Left lung (tissue), 10 donors: ENCODE measurements around the gene CFAP58. TPM values are rescaled to one million over a fixed set of nuclear protein-coding genes. Genes with fewer than 3 reads are reported as not detected.
A peak's percentile ranks its signal among the peaks of the same experiment; 100 is the strongest.

ENCODE experiments used
- ATAC-seq: fragments of 200-7000 bp; cut with Tn5 transposase; one replicate; pipeline ENCODE4 v1.9.1; 2020; ENCODE audit warnings: moderate library complexity
- DNase-seq, 4 donors: peaks; one replicate each; pipeline ENCODE4 v3.0.0-alpha.2; 2013 to 2020
- H3K27ac ChIP-seq, 2 donors: fragments of 200-600 bp; sonication (generic) in 1 of 2; one replicate each; pipeline versions ENCODE4 v1.5.0 to v1.8.0; 2020 to 2021
- H3K27me3 ChIP-seq, 2 donors: fragments of 200-600 bp; sonication (generic) in 1 of 2; one replicate each; pipeline versions ENCODE4 v1.5.0 to v1.8.0; 2020 to 2021
- H3K36me3 ChIP-seq, 2 donors: fragments of 200-600 bp; sonication (generic) in 1 of 2; one replicate each; pipeline versions ENCODE4 v1.5.0 to v1.8.0; 2020 to 2021
- H3K4me1 ChIP-seq, 2 donors: fragments of 200-600 bp; one replicate each; pipeline ENCODE4 v1.8.0; 2021
- H3K4me3 ChIP-seq, 2 donors: fragments of 200-600 bp; sonication (generic) in 1 of 2; one replicate each; pipeline versions ENCODE4 v1.5.0 to v1.8.0; 2020 to 2021; ENCODE audit warnings: mild to moderate bottlenecking in 1 of 2
- H3K9me3 ChIP-seq, 2 donors: fragments of 200-600 bp; sonication (generic) in 1 of 2; one replicate each; pipeline versions ENCODE4 v1.5.0 to v1.8.0; 2020 to 2021
- intact Hi-C, 2 donors: fragments of 100-400 bp; cut with DNase I; formaldehyde crosslinking; loops; one replicate each; pipeline versions ENCODE4 v1.11.2 to v1.14.2; 2022
- polyA plus RNA-seq, 6 donors: library from polyadenylated mRNA; unstranded; fragments of 120-200 nt; gene quantifications; one replicate each; pipeline ENCODE4 v1.2.1, GENCODE V29; 2013; ENCODE audit not compliant: insufficient read length in 6 of 6
- total RNA-seq, 2 donors: library from RNA; stranded (reverse); fragmentation: NEBNext Ultra II Directional; extraction: Animal tissue kit (Norgen Biotek cat#: 25700); gene quantifications; one replicate each; pipeline ENCODE4 v1.2.1, GENCODE V29; 2021
- TF ChIP-seq, protein P1 (sequence below), 2 donors: fragments of 200-600 bp; sonication (generic) in 1 of 2; IDR thresholded peaks; one replicate each; pipeline versions ENCODE4 v1.5.0 to v1.8.0; 2021; ENCODE audit warnings: antibody characterized with exemption in 2 of 2
- donor health status: DM: no; HTN: yes; CAD: no.
- donor health status: DM: no; HTN: no; CAD: no.

Gene CFAP58
- total and polyA plus RNA-seq, 8 donors, result 0.29 to 2.2 (median 1.6) TPM

DNA sequence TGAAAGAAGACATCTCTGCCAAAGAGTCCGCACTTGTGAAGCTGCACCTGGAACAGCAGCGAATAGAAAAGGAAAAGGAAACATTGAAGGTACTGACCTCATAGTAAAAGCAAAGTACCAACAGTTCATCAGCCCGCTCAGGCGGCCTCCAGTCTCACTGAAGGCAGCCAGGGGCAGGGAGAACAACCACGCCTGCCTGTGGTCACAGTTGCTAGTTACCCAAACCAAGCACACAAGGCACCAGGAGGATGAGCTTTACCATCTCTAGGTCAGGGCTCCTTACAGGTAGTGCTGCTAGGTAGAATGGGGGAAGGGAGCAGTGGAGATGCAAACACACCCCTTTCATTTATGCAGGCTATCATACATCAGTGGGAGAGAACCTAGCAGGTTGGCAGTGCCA lies 39.8 kb downstream of the CFAP58 start:
- no peak overlapping the region for H3K4me3 ChIP-seq
- H3K27ac ChIP-seq, result no peak overlapping the region
- H3K9me3 ChIP-seq, result no peaks in the 10 kb centered on the region
- no peak for ATAC-seq
- no peaks in the 10 kb centered on the region for H3K27me3 ChIP-seq
- intact Hi-C loops, result no loop called here
- peaks cover 0 to 7% of the 10 kb centered on the region in 2 donors for H3K4me1 ChIP-seq
- no peaks in the 10 kb centered on the region for H3K36me3 ChIP-seq
- DNase-seq, result no peak
- TF ChIP-seq, protein P1, sequence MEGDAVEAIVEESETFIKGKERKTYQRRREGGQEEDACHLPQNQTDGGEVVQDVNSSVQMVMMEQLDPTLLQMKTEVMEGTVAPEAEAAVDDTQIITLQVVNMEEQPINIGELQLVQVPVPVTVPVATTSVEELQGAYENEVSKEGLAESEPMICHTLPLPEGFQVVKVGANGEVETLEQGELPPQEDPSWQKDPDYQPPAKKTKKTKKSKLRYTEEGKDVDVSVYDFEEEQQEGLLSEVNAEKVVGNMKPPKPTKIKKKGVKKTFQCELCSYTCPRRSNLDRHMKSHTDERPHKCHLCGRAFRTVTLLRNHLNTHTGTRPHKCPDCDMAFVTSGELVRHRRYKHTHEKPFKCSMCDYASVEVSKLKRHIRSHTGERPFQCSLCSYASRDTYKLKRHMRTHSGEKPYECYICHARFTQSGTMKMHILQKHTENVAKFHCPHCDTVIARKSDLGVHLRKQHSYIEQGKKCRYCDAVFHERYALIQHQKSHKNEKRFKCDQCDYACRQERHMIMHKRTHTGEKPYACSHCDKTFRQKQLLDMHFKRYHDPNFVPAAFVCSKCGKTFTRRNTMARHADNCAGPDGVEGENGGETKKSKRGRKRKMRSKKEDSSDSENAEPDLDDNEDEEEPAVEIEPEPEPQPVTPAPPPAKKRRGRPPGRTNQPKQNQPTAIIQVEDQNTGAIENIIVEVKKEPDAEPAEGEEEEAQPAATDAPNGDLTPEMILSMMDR (IDR thresholded peaks at IDR 0.05), result no peak

DNA sequence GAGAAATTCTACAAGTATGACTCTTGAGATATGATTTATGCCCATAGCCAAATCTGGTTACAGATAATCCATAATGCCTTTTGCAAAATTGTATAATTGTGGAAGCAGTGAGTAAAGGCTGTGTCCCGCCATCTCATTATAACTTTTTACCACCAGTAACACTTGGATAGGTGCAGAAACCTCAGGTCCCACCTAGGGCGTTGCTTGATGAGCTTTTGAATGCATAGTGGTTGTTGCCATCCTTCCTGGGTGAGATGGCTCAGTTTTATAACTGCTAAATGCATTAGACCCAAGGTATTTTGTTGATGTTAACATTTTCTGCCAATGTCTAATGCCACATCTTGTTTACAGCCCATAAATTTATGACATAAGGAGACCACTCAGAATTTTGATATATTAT lies 42.9 kb downstream of the CFAP58 start:
- no peak for DNase-seq
- H3K9me3 ChIP-seq, result no peaks in the 10 kb centered on the region
- H3K4me3 ChIP-seq, result no peak overlapping the region
- no peak overlapping the region for H3K27ac ChIP-seq
- H3K4me1 ChIP-seq, result peaks cover 0 to 4% of the 10 kb centered on the region in 2 donors
- H3K27me3 ChIP-seq, result no peaks in the 10 kb centered on the region
- intact Hi-C loops, result no loop called here
- no peak for ATAC-seq
- H3K36me3 ChIP-seq, result no peaks in the 10 kb centered on the region
- TF ChIP-seq, protein P1 (IDR thresholded peaks at IDR 0.05), result no peak

- intact Hi-C loops, result no loop called here
- H3K27ac ChIP-seq, result no peak overlapping the region
- H3K4me1 ChIP-seq, result no peaks in the 10 kb centered on the region
- TF ChIP-seq, protein P1 (IDR thresholded peaks at IDR 0.05), result no peak
- H3K9me3 ChIP-seq, result no peaks in the 10 kb centered on the region
- H3K36me3 ChIP-seq, result no peaks in the 10 kb centered on the region
- no peak for DNase-seq
- no peaks in the 10 kb centered on the region for H3K27me3 ChIP-seq
- no peak for ATAC-seq
- H3K4me3 ChIP-seq, result no peak overlapping the region
Observed at GRCh38 chr10:104403636-104404035, 50.0 kb downstream of the CFAP58 start.

DNA sequence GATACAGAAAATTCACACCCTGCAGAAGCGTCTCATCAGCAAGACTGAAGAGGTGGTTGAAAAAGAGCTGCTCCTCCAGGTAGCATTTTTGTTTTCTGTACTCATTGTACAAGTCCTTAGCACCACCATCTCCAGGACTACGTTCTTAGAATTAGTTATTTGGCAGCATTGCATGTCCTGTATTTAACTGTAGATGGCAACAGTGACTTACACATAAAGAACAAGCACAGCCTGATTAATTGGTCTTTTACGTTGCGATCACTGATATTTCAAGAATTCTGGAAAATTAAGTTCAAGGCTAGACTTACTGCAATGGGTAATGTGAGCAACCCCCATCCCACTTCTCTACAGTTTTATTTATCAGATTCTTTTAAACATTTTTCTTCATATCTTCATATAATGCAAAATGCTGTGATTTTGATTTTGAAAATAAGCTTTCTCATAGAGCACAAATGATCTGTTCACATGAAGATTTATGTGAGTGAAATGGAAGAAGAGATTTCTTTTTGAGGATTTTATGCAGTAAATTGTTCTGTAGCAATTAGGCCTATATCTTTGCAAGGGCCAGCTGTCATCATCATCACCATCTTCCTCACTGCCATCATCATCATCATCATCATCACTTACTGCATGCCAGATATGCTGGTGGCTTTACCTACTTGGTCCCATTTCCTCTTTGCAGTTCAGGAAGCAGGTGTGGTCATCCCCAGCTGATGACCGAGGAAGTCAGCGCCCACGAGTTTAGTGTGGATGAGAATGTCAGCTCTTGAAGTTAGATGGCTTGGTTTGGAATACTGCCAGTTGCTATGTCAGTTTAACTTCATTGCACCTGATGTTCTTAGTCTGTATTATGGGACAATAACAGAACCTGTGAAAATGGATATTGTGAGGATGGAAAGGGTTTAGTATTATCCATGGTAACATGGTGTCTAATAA lies 53.4 kb downstream of the CFAP58 start:
- Histone ChIP-seq H3K9me3 (no peaks in the 10 kb centered on the region), H3K27ac (no peak overlapping the region), H3K4me3 (no peak overlapping the region), H3K4me1 (no peaks in the 10 kb centered on the region), H3K36me3 (no peaks in the 10 kb centered on the region), H3K27me3 (no peaks in the 10 kb centered on the region)
- ATAC-seq, result peak; percentile 70
- TF ChIP-seq, protein P1 (IDR thresholded peaks at IDR 0.05), result peak in 1 of 2 donors; percentile 48
- DNase-seq, result peak in 2 of 4 donors; percentile 30 to 48
- intact Hi-C loops, result no loop called here

- Histone ChIP-seq H3K4me3 (no peak overlapping the region), H3K9me3 (no peaks in the 10 kb centered on the region), H3K27me3 (no peaks in the 10 kb centered on the region), H3K36me3 (no peaks in the 10 kb centered on the region), H3K4me1 (peaks cover 0 to 4% of the 10 kb centered on the region in 2 donors), H3K27ac (no peak overlapping the region)
- TF ChIP-seq, protein P1 (IDR thresholded peaks at IDR 0.05), result no peak
- DNase-seq (no peak), ATAC-seq (no peak)
- intact Hi-C loops, result no loop called here
Observed at GRCh38 chr10:104413528-104413927, 59.9 kb downstream of the CFAP58 start.
